ENCODE data around the gene COL4A4. TPM values are rescaled to one million over a fixed set of nuclear protein-coding genes. Genes with fewer than 3 reads are reported as not detected.
"Not testable (repeated sequence)": the region's sequence is repeated elsewhere in the genome, so short reads cannot be mapped to it uniquely, and the experiment has no call there.

Gene COL4A4
- total RNA-seq = 2.1 TPM

- peak; percentile 51 for DNase-seq (ENCODE audit: low spot score)
These were observed at the start of gene COL4A4, which contains the start of gene COL4A3 for GRCh38 chr2:227163998-227164762. Gene COL4A4, minus strand, starts transcription at chr2:227164205. Its CDS starts 16,722 bp downstream, at chr2:227147483. Gene COL4A3, plus strand, starts transcription at chr2:227164624. Its CDS starts 103 bp downstream, at chr2:227164727.

GRCh38 chr2:227207573-227207972 is 43.6 kb upstream of the COL4A4 start:
- ATAC-seq (no peak), DNase-seq (ENCODE audit: low spot score) (no peak)

More at GRCh38 chr2:227163998-227164762, at the start of gene COL4A4, which contains the start of gene COL4A3:
- ATAC-seq = peak; percentile 86

GRCh38 chr2:227206406-227206805 is 42.4 kb upstream of the COL4A4 start:
- ATAC-seq = no peak
- no peak for DNase-seq (ENCODE audit: low spot score)

- no peak for ATAC-seq
These were observed 41.7 kb upstream of the COL4A4 start for GRCh38 chr2:227205701-227206100.

GRCh38 chr2:227204452-227204851 is 40.4 kb upstream of the COL4A4 start:
- DNase-seq (ENCODE audit: low spot score) (no peak), ATAC-seq (no peak)

More at GRCh38 chr2:227205701-227206100, 41.7 kb upstream of the COL4A4 start:
- no peak for DNase-seq (ENCODE audit: low spot score)

- ATAC-seq = no peak
- DNase-seq (ENCODE audit: low spot score) = no peak
These were observed 37.8 kb upstream of the COL4A4 start for GRCh38 chr2:227201771-227202170.

- DNase-seq (ENCODE audit: low spot score) (no peak), ATAC-seq (no peak)
These were observed 34.9 kb upstream of the COL4A4 start for GRCh38 chr2:227198866-227199265.

- ATAC-seq (no peak), DNase-seq (ENCODE audit: low spot score) (no peak)
These were observed 30.2 kb upstream of the COL4A4 start for GRCh38 chr2:227194219-227194618.

- DNase-seq (ENCODE audit: low spot score) (no peak), ATAC-seq (no peak)
These were observed 28.5 kb upstream of the COL4A4 start for GRCh38 chr2:227192491-227192890.

GRCh38 chr2:227191367-227191766 is 27.4 kb upstream of the COL4A4 start:
- no peak for ATAC-seq
- DNase-seq (ENCODE audit: low spot score) = no peak

GRCh38 chr2:227188292-227188691 is 24.3 kb upstream of the COL4A4 start:
- peak; percentile 53 for ATAC-seq
- no peak for DNase-seq (ENCODE audit: low spot score)

- ATAC-seq = no peak
- no peak for DNase-seq (ENCODE audit: low spot score)
These were observed 22.7 kb upstream of the COL4A4 start for GRCh38 chr2:227186751-227187150.

- ATAC-seq = no peak
- DNase-seq (ENCODE audit: low spot score) = no peak
These were observed 21.7 kb upstream of the COL4A4 start for GRCh38 chr2:227185615-227186232.

- DNase-seq (ENCODE audit: low spot score) (peak; percentile 62), ATAC-seq (peak; percentile 89)
These were observed 19.8 kb upstream of the COL4A4 start for GRCh38 chr2:227183657-227184367.

GRCh38 chr2:227182765-227183164 is 18.8 kb upstream of the COL4A4 start:
- ATAC-seq (peak; percentile 28), DNase-seq (ENCODE audit: low spot score) (no peak)

GRCh38 chr2:227180770-227181169 is 16.8 kb upstream of the COL4A4 start:
- no peak for DNase-seq (ENCODE audit: low spot score)
- no peak for ATAC-seq

GRCh38 chr2:227179988-227180685 is 16.1 kb upstream of the COL4A4 start:
- DNase-seq (ENCODE audit: low spot score) (no peak), ATAC-seq (no peak)

GRCh38 chr2:227177592-227178336 is 13.8 kb upstream of the COL4A4 start:
- ATAC-seq (no peak), DNase-seq (ENCODE audit: low spot score) (no peak)

GRCh38 chr2:227171779-227172178 is 7.8 kb upstream of the COL4A4 start:
- ATAC-seq; DNase-seq (ENCODE audit: low spot score): not testable (repeated sequence)

GRCh38 chr2:227164763-227165291 is 822 bp upstream of the COL4A4 start:
- ATAC-seq (peak; percentile 74), DNase-seq (ENCODE audit: low spot score) (peak; percentile 53)

Data from left lobe of liver (tissue), 2 donors.